Breast epithelium (tissue), 4 donors: ENCODE results near the gene RPL37A. TPM values are rescaled to one million over a fixed set of nuclear protein-coding genes. Genes with fewer than 3 reads are reported as not detected.

Experiments used
- DNase-seq, 2 donors: peaks; one replicate each; pipeline ENCODE4 v3.0.0-alpha.2; 2019; ENCODE audit warnings: low spot score in 2 of 2
- H3K27ac ChIP-seq, 2 donors: fragments of 200-600 bp; sonication (generic) in 1 of 2; one replicate each; pipeline ENCODE4 v1.5.1; 2016 to 2019; ENCODE audit warnings: mild to moderate bottlenecking in 1 of 2
- H3K27me3 ChIP-seq, 2 donors: fragments of 200-600 bp; sonication (generic) in 1 of 2; one replicate each; pipeline versions ENCODE4 v1.5.1 to v1.6.0; 2017 to 2019; ENCODE audit warnings: control low read depth in 1 of 2, mild to moderate bottlenecking in 1 of 2
- H3K36me3 ChIP-seq: fragments of 200-600 bp; one replicate; pipeline ENCODE4 v1.5.1; 2019
- H3K4me1 ChIP-seq, 2 donors: fragments of 200-600 bp; sonication (generic); one replicate each; pipeline ENCODE4 v1.5.1; 2016 to 2019; ENCODE audit warnings: control low read depth in 1 of 2
- H3K4me3 ChIP-seq, 3 donors: fragments of 200-600 bp; sonication (generic); 1 replicate in 2 of 3; 2 replicates in 1 of 3; pipeline ENCODE4 v1.5.1; 2016 to 2019; ENCODE audit warnings: mild to moderate bottlenecking in 3 of 3, moderate library complexity in 2 of 3
- H3K9me3 ChIP-seq, 2 donors: fragments of 200-600 bp; sonication (generic) in 1 of 2; one replicate each; pipeline ENCODE4 v1.5.1; 2016 to 2019; ENCODE audit warnings: control low read depth in 1 of 2
- POLR2A ChIP-seq: fragments of 450-650 bp; IDR thresholded peaks from one replicate; pipeline ENCODE4 v1.6.1; 2016; ENCODE audit warnings: antibody characterized with exemption, mild to moderate bottlenecking, moderate library complexity
- POLR2AphosphoS5 ChIP-seq, 3 donors: sonication (generic); formaldehyde crosslinking; IDR thresholded peaks; one replicate each; pipeline ENCODE4 v1.6.1; 2017; ENCODE audit warnings: antibody characterized with exemption in 3 of 3
- intact Hi-C: fragments of 100-400 bp; cut with DNase I; formaldehyde crosslinking; loops from one replicate; pipeline ENCODE4 v1.15.1; 2023; ENCODE audit warnings: low total_unique reads
- total RNA-seq, 3 donors: library from RNA; depleted of rRNA; stranded (reverse); fragments of >200 nt; gene quantifications; one replicate each; pipeline ENCODE4 v1.1.0, GENCODE V29; 2016
- TF ChIP-seq, protein P1 (sequence below), 3 donors: fragments of 450-650 bp; IDR thresholded peaks; one replicate each; pipeline ENCODE4 v1.5.1; 2016 to 2017; ENCODE audit warnings: antibody characterized with exemption in 3 of 3, mild to moderate bottlenecking in 3 of 3, moderate library complexity in 3 of 3

RPL37A gene
- total RNA-seq, 3 donors from 2014 or later, result 1,604 to 2,277 (median 1,692) TPM

DNA sequence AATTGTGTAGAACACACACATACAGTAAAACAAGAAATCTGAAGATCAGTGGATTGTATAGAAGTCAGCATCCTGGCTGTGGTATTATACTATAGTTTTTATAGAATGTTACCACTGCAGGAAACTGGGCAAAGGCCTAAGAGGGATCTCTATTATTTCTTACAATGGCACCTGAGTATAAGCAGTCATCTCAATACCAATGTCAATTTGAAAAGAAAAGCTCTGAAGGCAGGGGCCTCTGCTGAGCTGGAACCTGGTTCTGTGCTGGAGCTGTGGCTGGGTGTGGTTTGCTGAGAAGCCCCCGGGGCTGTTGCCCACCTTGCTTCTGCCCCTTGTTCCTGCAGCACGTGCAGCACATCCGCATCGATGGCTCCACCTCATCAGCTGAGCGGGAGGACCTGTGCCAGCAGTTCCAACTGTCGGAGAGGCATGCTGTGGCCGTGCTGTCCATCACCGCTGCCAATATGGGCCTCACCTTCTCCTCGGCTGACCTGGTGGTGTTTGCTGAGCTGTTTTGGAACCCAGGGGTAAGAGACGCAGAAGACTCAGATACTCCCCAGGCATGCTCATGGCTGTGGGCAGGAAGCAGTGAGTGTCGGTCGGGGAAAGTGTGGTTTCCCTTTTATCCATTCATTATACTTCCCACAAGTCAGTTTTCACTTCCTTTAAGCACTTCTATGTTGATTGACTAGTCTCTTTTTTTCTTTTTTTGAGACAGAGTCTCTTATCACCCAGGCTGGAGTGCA is 23.5 kb upstream of the RPL37A start:
- H3K4me1 ChIP-seq, result no peaks in the 10 kb centered on the region
- no peaks in the 10 kb centered on the region for H3K27me3 ChIP-seq
- DNase-seq, result no peak
- no peak overlapping the region for H3K27ac ChIP-seq
- TF ChIP-seq, protein P1, sequence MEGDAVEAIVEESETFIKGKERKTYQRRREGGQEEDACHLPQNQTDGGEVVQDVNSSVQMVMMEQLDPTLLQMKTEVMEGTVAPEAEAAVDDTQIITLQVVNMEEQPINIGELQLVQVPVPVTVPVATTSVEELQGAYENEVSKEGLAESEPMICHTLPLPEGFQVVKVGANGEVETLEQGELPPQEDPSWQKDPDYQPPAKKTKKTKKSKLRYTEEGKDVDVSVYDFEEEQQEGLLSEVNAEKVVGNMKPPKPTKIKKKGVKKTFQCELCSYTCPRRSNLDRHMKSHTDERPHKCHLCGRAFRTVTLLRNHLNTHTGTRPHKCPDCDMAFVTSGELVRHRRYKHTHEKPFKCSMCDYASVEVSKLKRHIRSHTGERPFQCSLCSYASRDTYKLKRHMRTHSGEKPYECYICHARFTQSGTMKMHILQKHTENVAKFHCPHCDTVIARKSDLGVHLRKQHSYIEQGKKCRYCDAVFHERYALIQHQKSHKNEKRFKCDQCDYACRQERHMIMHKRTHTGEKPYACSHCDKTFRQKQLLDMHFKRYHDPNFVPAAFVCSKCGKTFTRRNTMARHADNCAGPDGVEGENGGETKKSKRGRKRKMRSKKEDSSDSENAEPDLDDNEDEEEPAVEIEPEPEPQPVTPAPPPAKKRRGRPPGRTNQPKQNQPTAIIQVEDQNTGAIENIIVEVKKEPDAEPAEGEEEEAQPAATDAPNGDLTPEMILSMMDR (IDR thresholded peaks at IDR 0.05), result no peak
- TF ChIP-seq POLR2A, result no peak
- H3K9me3 ChIP-seq, result no peaks in the 10 kb centered on the region
- intact Hi-C loops, result no loop called here
- H3K4me3 ChIP-seq, result no peak overlapping the region
- no peaks in the 10 kb centered on the region for H3K36me3 ChIP-seq

DNA sequence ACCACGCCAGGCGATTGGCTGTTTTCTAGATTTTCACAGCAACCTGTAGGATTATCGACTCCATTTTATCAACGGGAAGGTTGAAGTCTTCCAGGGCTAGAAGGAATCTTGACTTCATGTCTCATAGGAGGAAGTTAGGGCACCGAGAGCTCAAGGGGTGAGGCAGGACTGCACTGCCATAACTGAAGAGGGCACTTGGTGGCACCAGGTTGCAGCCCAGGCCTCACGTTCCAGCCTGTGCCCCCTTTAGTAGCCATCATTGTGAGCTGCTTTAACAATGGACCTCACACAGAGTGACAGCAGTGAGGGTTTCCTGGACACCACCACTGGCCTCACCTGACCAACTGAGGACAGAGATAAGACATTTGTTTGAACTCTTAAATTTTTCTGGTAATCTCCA is 22.9 kb upstream of the RPL37A start:
- Histone ChIP-seq H3K4me1 (no peaks in the 10 kb centered on the region), H3K27ac (no peak overlapping the region), H3K36me3 (no peaks in the 10 kb centered on the region), H3K9me3 (no peaks in the 10 kb centered on the region), H3K4me3 (no peak overlapping the region), H3K27me3 (no peaks in the 10 kb centered on the region)
- intact Hi-C loops, result no loop called here
- TF ChIP-seq, protein P1 (IDR thresholded peaks at IDR 0.05), result no peak
- TF ChIP-seq POLR2AphosphoS5 (IDR thresholded peaks at IDR 0.05) (no peak), POLR2A (no peak)
- no peak for DNase-seq

DNA sequence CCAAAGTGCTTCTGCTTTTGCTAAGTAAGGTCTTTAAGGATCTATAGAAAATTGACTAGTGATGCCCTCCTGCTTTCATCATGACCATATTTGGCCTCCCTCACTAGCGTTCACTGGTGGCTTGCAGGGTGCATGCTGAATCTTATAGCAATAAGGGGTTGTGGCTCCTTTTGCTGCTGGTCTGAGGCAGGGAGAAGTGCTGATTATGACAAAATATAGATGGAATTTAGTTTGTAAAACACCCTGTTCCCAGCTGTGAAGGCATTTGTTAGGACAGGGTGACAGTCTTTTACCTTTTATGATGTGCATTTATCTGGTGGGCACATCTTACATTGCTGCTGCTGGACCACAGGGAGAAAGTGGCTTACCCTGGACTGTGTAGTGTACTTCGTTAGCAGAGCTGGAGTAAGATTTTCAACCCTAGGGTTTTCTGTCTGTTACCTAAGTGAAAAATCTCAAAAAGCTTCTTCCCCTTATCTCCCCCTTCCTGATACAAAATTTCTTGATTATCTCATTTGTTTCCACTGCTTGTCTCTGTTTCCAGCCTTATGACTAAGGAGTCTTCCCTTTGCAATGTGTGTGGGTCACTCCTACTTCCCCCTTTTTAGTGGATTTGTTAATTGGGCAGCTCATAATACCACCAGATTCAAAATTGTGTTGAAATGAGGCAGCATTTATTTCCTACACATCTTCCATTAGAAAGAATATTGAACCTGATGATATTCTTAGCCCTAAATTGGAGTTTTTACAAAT is 21.2 kb upstream of the RPL37A start:
- TF ChIP-seq, protein P1 (IDR thresholded peaks at IDR 0.05), result no peak
- TF ChIP-seq POLR2AphosphoS5 (IDR thresholded peaks at IDR 0.05) (no peak), POLR2A (no peak)
- H3K36me3 ChIP-seq, result no peaks in the 10 kb centered on the region
- intact Hi-C loops, result no loop called here
- no peak overlapping the region for H3K27ac ChIP-seq
- no peaks in the 10 kb centered on the region for H3K4me1 ChIP-seq
- no peak for DNase-seq
- H3K27me3 ChIP-seq, result no peaks in the 10 kb centered on the region
- H3K9me3 ChIP-seq, result no peaks in the 10 kb centered on the region
- no peak overlapping the region for H3K4me3 ChIP-seq

DNA sequence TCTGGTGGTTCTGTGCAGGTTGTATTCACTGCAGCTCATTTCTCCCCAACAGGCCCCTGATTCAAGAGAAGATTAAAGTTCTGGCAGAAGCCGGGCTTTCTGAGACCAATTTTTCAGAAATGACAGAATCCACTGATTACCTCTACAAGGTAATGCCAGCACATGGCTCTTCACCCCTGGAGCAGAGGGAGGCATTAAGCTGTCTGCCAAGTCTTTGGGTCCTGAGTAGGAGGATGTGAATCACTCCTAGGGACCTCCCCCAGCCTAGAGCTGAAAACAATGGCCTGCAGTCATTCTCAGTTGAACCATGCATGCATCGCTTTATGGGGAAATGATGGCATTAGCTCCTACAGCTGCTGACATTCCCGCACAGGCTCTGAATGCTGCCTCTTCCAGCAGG is 20.5 kb upstream of the RPL37A start:
- TF ChIP-seq POLR2AphosphoS5 (IDR thresholded peaks at IDR 0.05) (no peak), POLR2A (no peak)
- TF ChIP-seq, protein P1 (IDR thresholded peaks at IDR 0.05), result no peak
- H3K4me3 ChIP-seq, result no peak overlapping the region
- no peak overlapping the region for H3K27ac ChIP-seq
- no peak for DNase-seq
- no peaks in the 10 kb centered on the region for H3K9me3 ChIP-seq
- H3K4me1 ChIP-seq, result no peaks in the 10 kb centered on the region
- intact Hi-C loops, result no loop called here
- no peaks in the 10 kb centered on the region for H3K27me3 ChIP-seq
- no peaks in the 10 kb centered on the region for H3K36me3 ChIP-seq

DNA sequence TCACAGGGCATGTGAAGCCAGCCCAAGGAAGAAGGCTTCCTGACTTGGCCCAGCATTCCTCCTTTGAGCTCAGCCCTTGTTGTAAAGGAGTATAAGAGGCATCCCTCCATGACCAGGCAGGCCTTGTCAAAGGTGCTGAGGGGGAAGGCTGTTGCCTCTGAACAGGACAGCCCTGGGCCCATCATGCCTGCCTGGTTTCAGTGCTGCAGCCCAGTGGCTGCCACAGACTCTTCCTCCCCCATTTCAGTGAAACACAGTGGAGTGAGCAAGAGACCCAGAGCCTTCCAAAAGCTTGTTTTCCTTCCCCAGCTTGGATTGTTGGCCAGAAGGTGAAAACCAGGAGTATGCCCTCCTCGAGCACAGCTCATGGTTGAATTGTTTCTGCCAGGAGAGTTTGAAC is 19.9 kb upstream of the RPL37A start:
- H3K4me3 ChIP-seq, result no peak overlapping the region
- TF ChIP-seq POLR2A, result no peak
- TF ChIP-seq, protein P1 (IDR thresholded peaks at IDR 0.05), result no peak
- TF ChIP-seq POLR2AphosphoS5 (IDR thresholded peaks at IDR 0.05), result no peak
- no peak for DNase-seq
- intact Hi-C loops, result no loop called here
- H3K9me3 ChIP-seq, result no peaks in the 10 kb centered on the region
- no peaks in the 10 kb centered on the region for H3K4me1 ChIP-seq
- no peaks in the 10 kb centered on the region for H3K27me3 ChIP-seq
- peak overlapping the region in 1 of 2 donors; percentile 57 for H3K27ac ChIP-seq
- H3K36me3 ChIP-seq, result no peaks in the 10 kb centered on the region
